HG03460 (cell line): ENCODE measurements around the gene ETFDH.
"Not testable (repeated sequence)": the region's sequence is repeated elsewhere in the genome, so short reads cannot be mapped to it uniquely, and the experiment has no call there.

ENCODE experiments used
- ATAC-seq: cut with Tn5 transposase; IDR thresholded peaks from one replicate; pipeline ENCODE4 v1.9.1; 2021; ENCODE audit not compliant: unreplicated experiment

The ETFDH gene

GRCh38 chr4:158750379-158750778, 78.3 kb downstream of the ETFDH start:
- ATAC-seq, result no peak

DNA sequence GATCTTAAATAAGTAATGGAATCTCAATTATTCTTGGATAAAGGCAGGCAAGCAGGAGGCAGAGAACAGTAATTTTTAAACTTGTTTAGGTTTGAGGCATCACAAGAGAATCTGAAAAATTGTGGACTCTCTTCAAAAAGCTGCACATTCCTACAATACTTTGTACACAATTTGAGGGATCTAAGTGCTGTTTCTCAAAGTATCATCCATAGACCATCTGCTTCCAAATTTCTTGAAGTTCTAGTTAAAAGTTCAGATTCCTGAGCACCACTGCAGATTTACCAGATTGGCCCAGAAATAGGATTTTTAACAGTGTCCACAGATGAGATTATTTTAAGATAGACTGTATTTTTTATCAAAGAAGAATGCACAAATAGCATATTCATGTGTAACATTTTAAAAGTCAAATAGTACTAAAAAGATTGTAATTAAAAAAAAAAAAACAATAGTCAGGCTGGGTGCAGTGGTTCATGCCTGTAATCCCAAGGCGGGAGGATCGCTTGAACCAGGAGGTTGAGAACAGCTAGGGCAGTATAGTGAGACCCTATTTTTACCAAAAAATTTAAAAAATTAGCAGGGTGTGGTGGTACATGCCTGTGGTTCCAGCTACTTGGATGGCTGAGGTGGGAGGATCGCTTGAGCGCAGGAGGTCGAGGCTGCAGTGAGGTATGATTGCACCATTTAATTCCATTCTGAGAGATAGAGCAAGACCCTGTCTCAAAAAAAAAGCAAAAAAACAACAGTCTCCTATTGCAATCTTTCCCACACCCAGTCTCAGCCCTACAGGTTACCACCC, 82.5 kb downstream of the ETFDH start:
- ATAC-seq, result no peak

GRCh38 chr4:158755819-158756218, 83.7 kb downstream of the ETFDH start:
- ATAC-seq, result not testable (repeated sequence)

DNA sequence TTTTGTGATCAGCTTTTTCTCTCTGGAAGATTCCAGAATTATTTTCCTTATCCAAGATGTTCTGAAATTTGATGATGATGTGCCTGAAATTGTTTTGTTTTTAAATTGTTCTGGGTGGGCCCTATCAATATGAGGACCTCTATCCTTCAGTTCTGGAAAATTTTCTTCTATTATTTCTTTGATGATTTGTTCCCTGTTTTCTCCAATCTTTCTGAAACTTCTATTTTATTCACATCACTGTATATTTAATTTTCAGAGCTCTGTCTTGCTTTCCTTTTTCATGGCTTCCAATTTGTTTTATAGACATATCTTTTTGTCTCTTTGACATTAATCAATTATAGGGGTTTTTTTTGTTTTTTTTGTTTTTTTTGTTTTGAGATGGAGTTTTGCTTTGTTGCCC, 84.5 kb downstream of the ETFDH start:
- no peak for ATAC-seq

- no peak for ATAC-seq
These were observed 86.0 kb downstream of the ETFDH start for GRCh38 chr4:158758142-158758541.

DNA sequence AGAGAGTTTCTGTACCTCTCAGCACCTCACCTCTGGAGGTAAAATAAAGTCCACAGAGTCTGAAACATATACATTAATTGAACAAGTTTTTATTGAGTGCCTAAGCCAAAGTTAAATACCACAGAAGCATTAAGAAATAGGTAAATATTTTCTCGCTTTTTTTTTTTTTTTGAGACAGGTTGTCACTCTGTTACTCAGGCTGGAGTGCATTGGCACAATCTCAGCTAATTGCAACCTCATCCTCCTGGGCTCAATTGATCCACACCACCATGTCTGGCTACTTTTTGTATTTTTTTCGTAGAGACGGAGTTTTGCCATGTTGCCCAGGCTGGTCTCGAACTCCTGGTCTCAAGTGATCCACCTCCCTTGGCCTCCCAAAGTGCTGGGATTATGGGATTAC, 86.6 kb downstream of the ETFDH start:
- no peak for ATAC-seq
